IPS DF 4.7 (cell line): ENCODE results near the gene SLC18A2.

Source experiments
- DNase-seq: peaks from one replicate; pipeline ENCODE4 v3.0.0-alpha.2; 2013; ENCODE audit warnings: low spot score; ENCODE audit errors: extremely low read depth

Gene SLC18A2

GRCh38 chr10:117237401-117237991, 3.4 kb upstream of the SLC18A2 start:
- no peak for DNase-seq

- DNase-seq, result no peak
Measured at GRCh38 chr10:117239051-117239450, 1.9 kb upstream of the SLC18A2 start.

GRCh38 chr10:117239721-117240620, 943 bp upstream of the SLC18A2 start:
- no peak for DNase-seq

- no peak for DNase-seq
Measured at GRCh38 chr10:117241541-117242462, 888 bp downstream of the SLC18A2 start.

GRCh38 chr10:117242463-117242832, 1.5 kb downstream of the SLC18A2 start:
- no peak for DNase-seq

GRCh38 chr10:117246997-117247671, 6.2 kb downstream of the SLC18A2 start:
- DNase-seq, result no peak

GRCh38 chr10:117248750-117249465, 8.0 kb downstream of the SLC18A2 start:
- DNase-seq, result no peak

GRCh38 chr10:117249493-117250093, 8.7 kb downstream of the SLC18A2 start:
- DNase-seq, result no peak

- no peak for DNase-seq
Measured at GRCh38 chr10:117250411-117250810, 9.5 kb downstream of the SLC18A2 start.

GRCh38 chr10:117253908-117254307, 13.0 kb downstream of the SLC18A2 start:
- DNase-seq, result no peak

GRCh38 chr10:117254338-117254737, 13.4 kb downstream of the SLC18A2 start:
- no peak for DNase-seq

GRCh38 chr10:117254774-117255735, 14.1 kb downstream of the SLC18A2 start:
- no peak for DNase-seq

GRCh38 chr10:117255835-117256460, 15.0 kb downstream of the SLC18A2 start:
- DNase-seq, result no peak

- no peak for DNase-seq
Measured at GRCh38 chr10:117256910-117257309, 16.0 kb downstream of the SLC18A2 start.

- DNase-seq, result no peak
Measured at GRCh38 chr10:117257721-117258120, 16.8 kb downstream of the SLC18A2 start.

- DNase-seq, result no peak
Measured at GRCh38 chr10:117259279-117259678, 18.4 kb downstream of the SLC18A2 start.

- DNase-seq, result no peak
Measured at GRCh38 chr10:117260084-117260483, 19.2 kb downstream of the SLC18A2 start.

GRCh38 chr10:117261501-117261900, 20.6 kb downstream of the SLC18A2 start:
- DNase-seq, result no peak
